K562 (cell line): Measurements from ENCODE around the gene TSEN54. TPM values are rescaled to one million over a fixed set of nuclear protein-coding genes. Genes with fewer than 3 reads are reported as not detected.

Experiments
- ATF4 ChIP-seq: fragments of 450-650 bp; formaldehyde crosslinking; IDR thresholded peaks from 2 replicates; pipeline ENCODE4 v1.4.0; 2022; ENCODE audit warnings: mild to moderate bottlenecking, moderate library complexity
- ATF6 ChIP-seq: sonication (generic); formaldehyde crosslinking; IDR thresholded peaks from 2 replicates; pipeline ENCODE4 v1.4.0; 2020; ENCODE audit warnings: mild to moderate bottlenecking, missing genetic modification reagents
- CBFB ChIP-seq: sonication (generic); formaldehyde crosslinking; IDR thresholded peaks from 2 replicates; pipeline ENCODE4 v1.4.0; 2020; ENCODE audit warnings: mild to moderate bottlenecking, missing genetic modification reagents
- DMBX1 ChIP-seq: fragments of 250-450 bp; sonication (Bioruptor Pico); IDR thresholded peaks from 2 replicates; pipeline ENCODE4 v1.8.0; 2022; ENCODE audit warnings: inconsistent platforms, mild to moderate bottlenecking, moderate library complexity, borderline replicate concordance
- ETS1 ChIP-seq: conservative IDR thresholded peaks from 2 replicates; pipeline ENCODE4 v1.6.1; 2011; ENCODE audit warnings: low read depth, mild to moderate bottlenecking, low read length; ENCODE audit not compliant: control insufficient read depth
- FOXA3 ChIP-seq, 2 experiments: fragments of 450-650 bp in 1 of 2; sonication (generic) in 1 of 2; formaldehyde crosslinking; IDR thresholded peaks in 1 of 2; conservative IDR thresholded peaks in 1 of 2; 2 replicates each; pipeline versions ENCODE4 v1.4.0 to v1.8.0; 2020 to 2022; ENCODE audit warnings: mild to moderate bottlenecking in 2 of 2, missing genetic modification reagents in 1 of 2
- GATAD2A ChIP-seq: fragments of 450-650 bp; IDR thresholded peaks from 2 replicates; pipeline ENCODE4 v1.6.1; 2017
- GATAD2B ChIP-seq: fragments of 450-650 bp; IDR thresholded peaks from 2 replicates; pipeline ENCODE4 v1.6.1; 2017; ENCODE audit warnings: mild to moderate bottlenecking, borderline replicate concordance
- HDAC1 ChIP-seq, 2 experiments: fragments of 450-650 bp; IDR thresholded peaks; 2 replicates each; pipeline ENCODE4 v1.6.1; 2016 to 2017; ENCODE audit warnings: inconsistent platforms in 1 of 2, mild to moderate bottlenecking in 1 of 2, moderate library complexity in 1 of 2
- ID3 ChIP-seq, 2 experiments: fragments of 250-450 bp in 1 of 2; fragments of 450-650 bp in 1 of 2; sonication (Bioruptor Pico) in 1 of 2; IDR thresholded peaks; 2 replicates each; pipeline versions ENCODE4 v1.6.1 to v1.8.0; 2016 to 2021; ENCODE audit warnings: mild to moderate bottlenecking in 2 of 2, moderate library complexity in 2 of 2, missing compliant biosample characterization in 1 of 2, missing genetic modification characterization in 1 of 2
- KDM1A ChIP-seq, 2 experiments: fragments of 450-650 bp; IDR thresholded peaks; 2 replicates each; pipeline ENCODE4 v1.6.1; 2016; ENCODE audit warnings: mild to moderate bottlenecking in 2 of 2
- KHSRP ChIP-seq: fragments of 450-650 bp; IDR thresholded peaks from 2 replicates; pipeline ENCODE4 v1.6.1; 2017
- LARP7 ChIP-seq: fragments of 450-650 bp; IDR thresholded peaks from 2 replicates; pipeline ENCODE4 v1.6.1; 2016
- MEF2A ChIP-seq: IDR thresholded peaks from 2 replicates; pipeline ENCODE4 v1.6.1; 2011; ENCODE audit warnings: low read depth, mild to moderate bottlenecking, low read length, moderate library complexity; ENCODE audit not compliant: control insufficient read depth
- MLLT1 ChIP-seq, 2 experiments: fragments of 450-650 bp; IDR thresholded peaks; 2 replicates each; pipeline ENCODE4 v1.6.1; 2016
- MYBL2 ChIP-seq, 2 experiments: fragments of 450-650 bp in 1 of 2; sonication (generic) in 1 of 2; formaldehyde crosslinking in 1 of 2; IDR thresholded peaks; 2 replicates each; pipeline versions ENCODE4 v1.6.1 to v1.8.1; 2017 to 2022; ENCODE audit warnings: borderline replicate concordance in 1 of 2, inconsistent platforms in 1 of 2, low read depth in 1 of 2, mild to moderate bottlenecking in 1 of 2, missing genetic modification reagents in 1 of 2, moderate library complexity in 1 of 2
- NFIC ChIP-seq: fragments of 450-650 bp; IDR thresholded peaks from 2 replicates; pipeline ENCODE4 v1.6.1; 2017; ENCODE audit warnings: mild to moderate bottlenecking, inconsistent platforms
- NFXL1 ChIP-seq: fragments of 450-650 bp; formaldehyde crosslinking; IDR thresholded peaks from 2 replicates; pipeline ENCODE4 v1.4.0; 2021; ENCODE audit warnings: mild to moderate bottlenecking
- POU5F1 ChIP-seq: fragments of 150-350 bp; IDR thresholded peaks from 2 replicates; pipeline ENCODE4 v1.6.1; 2014; ENCODE audit warnings: borderline replicate concordance, low read length, low read depth, mild to moderate bottlenecking; ENCODE audit not compliant: partially characterized antibody
- SMAD2 ChIP-seq: fragments of 150-350 bp; IDR thresholded peaks from 2 replicates; pipeline ENCODE4 v1.6.1; 2014; ENCODE audit warnings: low read depth, mild to moderate bottlenecking, low read length
- SMARCA4 ChIP-seq: fragments of 450-650 bp; IDR thresholded peaks from 2 replicates; pipeline ENCODE4 v1.6.1; 2016
- TAF9B ChIP-seq: fragments of 450-650 bp; IDR thresholded peaks from 2 replicates; pipeline ENCODE4 v1.6.1; 2018; ENCODE audit warnings: mild to moderate bottlenecking; ENCODE audit not compliant: partially characterized antibody
- TSC22D4 ChIP-seq: fragments of 450-650 bp; IDR thresholded peaks from 2 replicates; pipeline ENCODE4 v1.6.1; 2016; ENCODE audit warnings: missing genetic modification characterization, missing biosample characterization, control low read depth
- polyA plus RNA-seq, 8 experiments: library from polyadenylated mRNA; depleted of rRNA in 4 of 8; stranded (reverse) in 5 of 8; unstranded in 3 of 8; fragments of >200 nt; fragmentation: Nextera tagmentation in 2 of 8; fragmentation: Illumina TruSeq in 1 of 8; extraction: Ambion mirVana in 2 of 8; extraction: Trizol in 1 of 8; gene quantifications; 2 replicates each; pipeline versions ENCODE4 v1.2.1 to v1.2.3, GENCODE V29; 2011 to 2014; ENCODE audit warnings: inconsistent platforms in 1 of 8, missing spikeins in 1 of 8
- total RNA-seq, 7 experiments: library from RNA; depleted of rRNA in 6 of 7; stranded (reverse); fragments of >200 nt in 6 of 7; fragmentation: Illumina TruSeq in 2 of 7; extraction: Trizol in 2 of 7; gene quantifications; 2 replicates each; pipeline versions ENCODE4 v1.2.1 to v1.2.3, GENCODE V29; 2011 to 2021; ENCODE audit warnings: low replicate concordance in 1 of 7

TSEN54 gene
- total and polyA plus RNA-seq, 9 of the 15 experiments (the other 6 are each of a cell fraction or from before 2014, with no cell fraction given) = 5.9 to 64.3 (median 48.9) TPM

- peak; percentile 88; the same call in 1 of the 2 replicates for TF ChIP-seq GATAD2B
- no peak for TF ChIP-seq TAF9B
- TF ChIP-seq TSC22D4 (tag) = no peak
- peak; percentile 78; the same call in 1 of the 2 replicates for TF ChIP-seq NFIC
- no peak for TF ChIP-seq HDAC1 (IDR thresholded peaks at IDR 0.05)
- no peak for TF ChIP-seq DMBX1 (CRISPR knock-in tag)
- TF ChIP-seq ATF6 (CRISPR knock-in tag) = 0 out of 2 replicates have a peak, but pooled peaks have one; percentile 82
- TF ChIP-seq MEF2A = no peak
- no peak for TF ChIP-seq POU5F1
- TF ChIP-seq CBFB (CRISPR knock-in tag) = no peak; the same call in 1 of the 2 replicates
- no peak for TF ChIP-seq MYBL2 (IDR thresholded peaks at IDR 0.05; ENCODE audit: low read depth)
- TF ChIP-seq MYBL2 (CRISPR knock-in tag; IDR thresholded peaks at IDR 0.05; ENCODE audit: borderline replicate concordance) = no peak
- no peak for TF ChIP-seq NFXL1 (CRISPR knock-in tag)
- no peak for TF ChIP-seq ATF4 (CRISPR knock-in tag)
- no peak for TF ChIP-seq SMARCA4
- TF ChIP-seq ETS1 = peak; percentile 14; the same call in 1 of the 2 replicates
- no peak for TF ChIP-seq SMAD2
- no peak for TF ChIP-seq GATAD2A
- no peak for TF ChIP-seq FOXA3 (CRISPR knock-in tag; conservative IDR thresholded peaks at IDR 0.05 in 1 of 2, IDR thresholded peaks at IDR 0.05 in 1 of 2)
- no peak for TF ChIP-seq KDM1A (IDR thresholded peaks at IDR 0.05)
- no peak for TF ChIP-seq ID3 (CRISPR knock-in tag; IDR thresholded peaks at IDR 0.05)
- no peak for TF ChIP-seq ID3 (tag; IDR thresholded peaks at IDR 0.05)
- no peak for TF ChIP-seq KHSRP
- TF ChIP-seq LARP7 = 0 out of 2 replicates have a peak, but pooled peaks have one; percentile 15
- 0 out of 4 replicates have a peak, but pooled peaks of 1 of the 2 experiments have one; percentile 69 for TF ChIP-seq MLLT1 (IDR thresholded peaks at IDR 0.05)
These were observed at the start of gene TSEN54 (continued) for GRCh38 chr17:75516255-75516618.
